Hepatocyte (in vitro differentiated cells): ENCODE measurements around the gene IQCF5. TPM values are rescaled to one million over a fixed set of nuclear protein-coding genes. Genes with fewer than 3 reads are reported as not detected.
"Not testable (repeated sequence)": the region's sequence is repeated elsewhere in the genome, so short reads cannot be mapped to it uniquely, and the experiment has no call there.

Experiments used
- DNase-seq: peaks from one replicate; pipeline ENCODE4 v3.0.0-alpha.2; 2016; ENCODE audit warnings: low spot score
- H2AFZ ChIP-seq: fragments of 200-600 bp; sonication (generic); 2 replicates; pipeline ENCODE4 v1.6.0; 2016; ENCODE audit warnings: antibody characterized with exemption, mild to moderate bottlenecking
- H3K27ac ChIP-seq: fragments of 200-600 bp; sonication (generic); 2 replicates; pipeline ENCODE4 v1.5.1; 2016; ENCODE audit warnings: mild to moderate bottlenecking
- H3K27me3 ChIP-seq: fragments of 200-600 bp; sonication (generic); 2 replicates; pipeline ENCODE4 v1.6.1; 2016
- H3K36me3 ChIP-seq: fragments of 200-600 bp; sonication (generic); replicated peaks from 2 replicates; pipeline ENCODE4 v1.5.1; 2016; ENCODE audit warnings: low read depth; ENCODE audit not compliant: insufficient read depth
- H3K4me1 ChIP-seq: fragments of 200-600 bp; sonication (generic); 2 replicates; pipeline ENCODE4 v1.5.1; 2016; ENCODE audit warnings: mild to moderate bottlenecking, moderate library complexity; ENCODE audit not compliant: insufficient read depth
- H3K4me2 ChIP-seq: fragments of 200-600 bp; sonication (generic); 2 replicates; pipeline ENCODE4 v1.6.0; 2016
- H3K4me3 ChIP-seq: fragments of 200-600 bp; sonication (generic); 2 replicates; pipeline ENCODE4 v1.5.1; 2016; ENCODE audit warnings: mild to moderate bottlenecking
- H3K79me2 ChIP-seq: fragments of 200-600 bp; sonication (generic); 2 replicates; pipeline ENCODE4 v1.6.0; 2017; ENCODE audit warnings: mild to moderate bottlenecking
- H3K9me2 ChIP-seq: fragments of 200-600 bp; sonication (generic); replicated peaks from 2 replicates; pipeline ENCODE4 v1.6.0; 2017; ENCODE audit warnings: mild to moderate bottlenecking; ENCODE audit not compliant: insufficient read depth
- H3K9me3 ChIP-seq: fragments of 200-600 bp; sonication (generic); 2 replicates; pipeline ENCODE4 v1.5.1; 2016; ENCODE audit warnings: low read depth, mild to moderate bottlenecking
- H4K20me1 ChIP-seq: fragments of 200-600 bp; sonication (generic); 2 replicates; pipeline ENCODE4 v1.6.0; 2016; ENCODE audit warnings: mild to moderate bottlenecking; ENCODE audit not compliant: insufficient read depth, poor library complexity, severe bottlenecking
- EZH2 ChIP-seq: fragments of 200-600 bp; sonication (generic); IDR thresholded peaks from 2 replicates; pipeline ENCODE4 v1.6.1; 2016; ENCODE audit warnings: antibody characterized with exemption, mild to moderate bottlenecking, borderline replicate concordance
- EZH2phosphoT487 ChIP-seq: fragments of 200-600 bp; sonication (generic); IDR thresholded peaks from one replicate; pipeline ENCODE4 v1.6.1; 2018; ENCODE audit warnings: antibody characterized with exemption, mild to moderate bottlenecking, low read depth, moderate library complexity; ENCODE audit not compliant: unreplicated experiment, severe bottlenecking
- WGBS: methylation state at CpG from one replicate; pipeline ENCODE4 v1.1.6; 2016; ENCODE audit warnings: low lambda C conversion rate; ENCODE audit errors: missing lambda C conversion rate; 5-methylcytosine and 5-hydroxymethylcytosine counted together
- polyA plus RNA-seq: library from polyadenylated mRNA; unstranded; fragments of >200 nt; fragmentation: Nextera tagmentation; extraction: Ambion mirVana; gene quantifications from 2 replicates; pipeline ENCODE4 v1.2.1, GENCODE V29; 2016
- total RNA-seq: library from RNA; depleted of rRNA; stranded (reverse); fragments of >200 nt; gene quantifications from 2 replicates; pipeline ENCODE4 v1.2.3, GENCODE V29; 2014
- TF ChIP-seq, protein P1 (sequence below): fragments of 200-600 bp; sonication (generic); IDR thresholded peaks from 2 replicates; pipeline ENCODE4 v1.5.1; 2016; ENCODE audit warnings: antibody characterized with exemption, mild to moderate bottlenecking; ENCODE audit not compliant: poor library complexity

The IQCF5 gene
- total and polyA plus RNA-seq, 2 experiments from 2014 or later, result not detected

DNA sequence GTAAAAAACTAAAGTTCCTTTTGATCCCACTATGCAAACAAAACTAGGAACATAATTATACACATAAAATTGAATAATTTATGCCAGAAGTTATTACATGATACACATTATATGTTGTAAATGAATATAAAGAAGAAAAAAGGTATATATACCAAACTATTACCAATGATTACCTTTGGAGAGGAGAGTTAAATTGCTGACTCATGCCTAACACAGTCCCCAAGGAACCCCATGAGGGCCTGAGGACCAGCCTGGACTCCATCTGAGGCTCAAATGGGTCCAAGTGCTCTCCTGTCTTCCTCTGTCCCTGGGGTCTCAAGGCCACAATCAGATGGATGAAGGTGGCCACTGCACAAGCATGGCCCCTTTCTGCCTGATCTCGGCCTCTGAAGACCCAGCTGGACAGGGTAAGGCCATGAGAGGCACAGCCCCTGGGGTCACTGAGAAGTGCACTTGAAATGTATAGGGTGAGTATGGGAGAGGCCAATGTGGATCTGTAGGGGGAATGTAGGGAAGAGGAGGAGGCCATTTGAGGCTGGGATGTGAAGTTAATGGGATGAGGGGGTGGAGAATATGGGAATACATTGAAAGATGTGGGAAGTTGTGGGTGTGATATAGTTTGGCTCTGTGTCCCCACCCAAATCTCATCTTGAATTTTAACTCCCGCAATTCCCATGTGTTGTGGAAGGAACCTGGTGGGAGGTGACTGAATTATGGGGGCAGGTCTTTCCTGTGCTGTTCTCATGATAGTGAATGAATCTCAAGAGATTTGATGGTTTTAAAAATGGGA lies 28.8 kb upstream of the IQCF5 start:
- Histone ChIP-seq H2AFZ (no peak overlapping the region), H3K9me2 (no peaks in the 10 kb centered on the region), H3K79me2 (no peaks in the 10 kb centered on the region), H3K4me1 (no peaks in the 10 kb centered on the region), H3K4me2 (no peak overlapping the region), H3K4me3 (no peak overlapping the region), H3K27me3 (no peaks in the 10 kb centered on the region), H3K27ac (no peak overlapping the region), H3K36me3 (no peaks in the 10 kb centered on the region), H3K9me3 (no peaks in the 10 kb centered on the region), H4K20me1 (no peaks in the 10 kb centered on the region)
- TF ChIP-seq, protein P1, sequence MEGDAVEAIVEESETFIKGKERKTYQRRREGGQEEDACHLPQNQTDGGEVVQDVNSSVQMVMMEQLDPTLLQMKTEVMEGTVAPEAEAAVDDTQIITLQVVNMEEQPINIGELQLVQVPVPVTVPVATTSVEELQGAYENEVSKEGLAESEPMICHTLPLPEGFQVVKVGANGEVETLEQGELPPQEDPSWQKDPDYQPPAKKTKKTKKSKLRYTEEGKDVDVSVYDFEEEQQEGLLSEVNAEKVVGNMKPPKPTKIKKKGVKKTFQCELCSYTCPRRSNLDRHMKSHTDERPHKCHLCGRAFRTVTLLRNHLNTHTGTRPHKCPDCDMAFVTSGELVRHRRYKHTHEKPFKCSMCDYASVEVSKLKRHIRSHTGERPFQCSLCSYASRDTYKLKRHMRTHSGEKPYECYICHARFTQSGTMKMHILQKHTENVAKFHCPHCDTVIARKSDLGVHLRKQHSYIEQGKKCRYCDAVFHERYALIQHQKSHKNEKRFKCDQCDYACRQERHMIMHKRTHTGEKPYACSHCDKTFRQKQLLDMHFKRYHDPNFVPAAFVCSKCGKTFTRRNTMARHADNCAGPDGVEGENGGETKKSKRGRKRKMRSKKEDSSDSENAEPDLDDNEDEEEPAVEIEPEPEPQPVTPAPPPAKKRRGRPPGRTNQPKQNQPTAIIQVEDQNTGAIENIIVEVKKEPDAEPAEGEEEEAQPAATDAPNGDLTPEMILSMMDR, result no peak
- TF ChIP-seq EZH2, result no peak
- no peak for TF ChIP-seq EZH2phosphoT487
- DNase-seq, result no peak
- 93% methylated on average over 2 of the region's 2 CpGs for WGBS

GRCh38 chr3:51902361-51902760 lies 27.0 kb upstream of the IQCF5 start:
- WGBS, result 76% methylated on average over 7 of the region's 7 CpGs
- H4K20me1 ChIP-seq, H3K36me3 ChIP-seq, H3K9me2 ChIP-seq, H2AFZ ChIP-seq, H3K27me3 ChIP-seq, DNase-seq, H3K79me2 ChIP-seq, H3K9me3 ChIP-seq, H3K27ac ChIP-seq, H3K4me3 ChIP-seq, H3K4me1 ChIP-seq, H3K4me2 ChIP-seq: not testable (repeated sequence)

DNA sequence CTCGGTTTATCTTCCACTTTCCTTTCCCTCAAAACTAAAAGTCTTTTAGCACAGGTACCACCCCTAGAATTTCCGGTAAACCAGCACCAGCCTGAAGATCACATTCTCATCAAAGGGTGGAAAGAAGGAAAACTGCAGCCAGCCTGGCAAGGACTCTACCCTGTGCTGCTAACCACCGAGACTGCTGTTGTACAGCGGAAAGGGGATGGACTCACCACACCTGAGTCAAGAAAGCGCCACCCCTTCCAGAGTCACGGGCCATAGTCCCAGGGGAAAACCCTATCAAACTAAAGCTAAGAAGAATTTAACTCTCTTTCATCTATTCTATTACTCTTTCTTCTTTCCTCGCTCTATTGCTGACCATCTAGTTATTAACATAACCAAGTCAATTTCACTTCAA lies 24.6 kb upstream of the IQCF5 start:
- not testable (repeated sequence) for H3K9me2 ChIP-seq, H3K79me2 ChIP-seq, H3K4me1 ChIP-seq, H3K4me2 ChIP-seq, H2AFZ ChIP-seq, H3K4me3 ChIP-seq, H3K27me3 ChIP-seq, DNase-seq, H3K27ac ChIP-seq, H3K36me3 ChIP-seq, H4K20me1 ChIP-seq, H3K9me3 ChIP-seq
- 76% methylated on average over 7 of the region's 7 CpGs for WGBS

GRCh38 chr3:51897391-51897790 lies 22.0 kb upstream of the IQCF5 start:
- H4K20me1 ChIP-seq, result no peaks in the 10 kb centered on the region
- H3K36me3 ChIP-seq, result no peaks in the 10 kb centered on the region
- no peak for TF ChIP-seq EZH2phosphoT487
- TF ChIP-seq, protein P1, result no peak
- no peak for TF ChIP-seq EZH2
- H3K9me2 ChIP-seq, result no peaks in the 10 kb centered on the region
- H2AFZ ChIP-seq, result no peak overlapping the region
- no peak overlapping the region for H3K4me3 ChIP-seq
- H3K27ac ChIP-seq, result no peak overlapping the region
- 91% methylated on average over 15 of the region's 15 CpGs for WGBS
- no peaks in the 10 kb centered on the region for H3K79me2 ChIP-seq
- H3K4me1 ChIP-seq, result no peaks in the 10 kb centered on the region
- H3K9me3 ChIP-seq, result no peaks in the 10 kb centered on the region
- peaks cover 7% of the 10 kb centered on the region for H3K27me3 ChIP-seq
- no peak overlapping the region for H3K4me2 ChIP-seq
- no peak for DNase-seq
